HEK293T (cell line): ENCODE results near the gene TMEM154.

Experiments
- FOXK2 ChIP-seq: fragments of 450-650 bp; IDR thresholded peaks from 2 replicates; pipeline ENCODE4 v1.6.1; 2016; ENCODE audit warnings: mild to moderate bottlenecking
- HDGF ChIP-seq: fragments of 450-650 bp; IDR thresholded peaks from 2 replicates; pipeline ENCODE4 v1.6.1; 2017; ENCODE audit warnings: antibody characterized with exemption, borderline replicate concordance
- SP1 ChIP-seq: fragments of 450-650 bp; IDR thresholded peaks from 2 replicates; pipeline ENCODE4 v1.6.1; 2017
- SUZ12 ChIP-seq: fragments of 450-650 bp; IDR thresholded peaks from 2 replicates; pipeline ENCODE4 v1.6.1; 2016; ENCODE audit warnings: mild to moderate bottlenecking
- ZNF384 ChIP-seq: fragments of 450-650 bp; IDR thresholded peaks from 2 replicates; pipeline ENCODE4 v1.6.1; 2016

- TF ChIP-seq HDGF = no peak
- TF ChIP-seq ZNF384 = no peak
- no peak for TF ChIP-seq FOXK2
- no peak for TF ChIP-seq SP1
- no peak for TF ChIP-seq SUZ12
These were observed 35.3 kb upstream of the TMEM154 start for GRCh38 chr4:152715076-152715475.
